ENCODE measurements around the gene GBX2. TPM values are rescaled to one million over a fixed set of nuclear protein-coding genes. Genes with fewer than 3 reads are reported as not detected.

GBX2 gene
- total and polyA plus RNA-seq, 2 of the 13 experiments (the other 11 are each of a cell fraction or from before 2014, with no cell fraction given), result not detected

- CTCF ChIA-PET (ENCODE audit: low intra/inter-chr PET ratio, low total read pairs), result no interaction called here
- FAIRE-seq, result no peak
- no peaks in the 10 kb centered on the region for H3K79me2 ChIP-seq (ENCODE audit: insufficient read depth, low read length)
- DNase-seq (ENCODE audit: low spot score), result no peak
- POLR2A ChIA-PET, result no interaction called here
- no peaks in the 10 kb centered on the region for H3K36me3 ChIP-seq (replicated peaks in 1 of 2; ENCODE audit: control insufficient read depth in 1 of 2, insufficient read depth in 2 of 2, low read length in 2 of 2)
- 13% methylated on average over 10 of the region's 10 CpGs for WGBS (ENCODE audit: low lambda C conversion rate)
- no TSS peak for BruUV-seq (replicated peaks)
- H4K20me1 ChIP-seq (ENCODE audit: insufficient read depth, low read length), result no peaks in the 10 kb centered on the region
- no peak overlapping the region for H2AFZ ChIP-seq (ENCODE audit: low read length)
- H3K9ac ChIP-seq (ENCODE audit: insufficient read depth, low read depth, low read length), result no peak overlapping the region
- TF ChIP-seq ZNF547 (CRISPR knock-in tag; IDR thresholded peaks at IDR 0.05) (no peak), BHLHE40 (IDR thresholded peaks at IDR 0.05; ENCODE audit: low read length) (0 out of 2 replicates have a peak, but pooled peaks have one; percentile 10), ZNF263 (CRISPR knock-in tag; IDR thresholded peaks at IDR 0.05) (peak; percentile 91)
- in situ Hi-C loops (cut with HindIII; ENCODE audit: extremely low pct_ligation_motif_present, low pct_unique_long_range_greater_than_20kb) (no loop called here), intact Hi-C loops (cut with micrococcal nuclease; ENCODE audit: unreplicated experiment) (no loop called here)
- peak; percentile 36; the same call in 2 of the 3 replicates for ATAC-seq
- peaks cover 7 to 34% of the 10 kb centered on the region in 2 experiments for H3K27me3 ChIP-seq (ENCODE audit: control insufficient read depth in 1 of 2, insufficient read depth in 2 of 2, low read length in 2 of 2)
- no peaks in the 10 kb centered on the region for H3K9me3 ChIP-seq (ENCODE audit: low read length)
- no peak overlapping the region for H3K4me2 ChIP-seq (ENCODE audit: low read depth, low read length)
- H3K4me3 ChIP-seq (replicated peaks in 1 of 3; ENCODE audit: insufficient read depth in 1 of 3, low read depth in 2 of 3, low read length in 3 of 3), result no peak overlapping the region
- no peak overlapping the region for H3K27ac ChIP-seq (ENCODE audit: extremely low read length, insufficient read depth, low read length)
- H3K4me1 ChIP-seq (ENCODE audit: insufficient read depth, low read length), result no peaks in the 10 kb centered on the region
Measured at GRCh38 chr2:236193026-236193425, 24.8 kb upstream of the GBX2 start.

DNA sequence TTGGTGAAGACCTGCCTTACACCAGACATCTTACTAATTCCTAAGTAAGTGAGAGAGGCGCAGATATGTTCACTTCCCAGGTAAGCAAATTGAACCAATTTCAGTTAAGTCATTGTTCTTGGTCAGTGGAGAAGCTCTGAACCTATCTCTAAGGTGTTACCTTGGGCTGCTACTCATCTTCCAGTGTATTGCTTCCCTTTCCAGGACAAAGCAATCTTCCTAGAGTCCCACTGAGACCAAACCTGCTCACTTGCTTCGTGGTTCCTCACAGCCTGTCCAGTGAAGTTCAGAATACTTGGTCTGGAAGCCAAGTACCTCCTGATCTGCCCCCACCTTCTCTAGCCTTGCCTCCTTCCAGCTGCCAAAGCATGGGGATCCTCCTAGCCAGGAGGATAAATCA is 22.5 kb upstream of the GBX2 start:
- FAIRE-seq (no peak), DNase-seq (ENCODE audit: low spot score) (no peak), ATAC-seq (no peak)
- Histone ChIP-seq H3K9me3 (ENCODE audit: low read length) (no peaks in the 10 kb centered on the region), H3K36me3 (replicated peaks in 1 of 2; ENCODE audit: control insufficient read depth in 1 of 2, insufficient read depth in 2 of 2, low read length in 2 of 2) (no peaks in the 10 kb centered on the region), H4K20me1 (ENCODE audit: insufficient read depth, low read length) (no peaks in the 10 kb centered on the region), H3K4me1 (ENCODE audit: insufficient read depth, low read length) (no peaks in the 10 kb centered on the region), H3K79me2 (ENCODE audit: insufficient read depth, low read length) (no peaks in the 10 kb centered on the region), H3K9ac (ENCODE audit: insufficient read depth, low read depth, low read length) (no peak overlapping the region), H2AFZ (ENCODE audit: low read length) (no peak overlapping the region), H3K4me2 (ENCODE audit: low read depth, low read length) (no peak overlapping the region), H3K27me3 (ENCODE audit: control insufficient read depth in 1 of 2, insufficient read depth in 2 of 2, low read length in 2 of 2) (peaks cover 8 to 24% of the 10 kb centered on the region in 2 experiments), H3K27ac (ENCODE audit: extremely low read length, insufficient read depth, low read length) (no peak overlapping the region), H3K4me3 (replicated peaks in 1 of 3; ENCODE audit: insufficient read depth in 1 of 3, low read depth in 2 of 3, low read length in 3 of 3) (no peak overlapping the region)
- BruUV-seq (replicated peaks), result no TSS peak
- ChIA-PET POLR2A (no interaction called here), CTCF (ENCODE audit: low intra/inter-chr PET ratio, low total read pairs) (no interaction called here)
- TF ChIP-seq NRL (CRISPR knock-in tag; IDR thresholded peaks at IDR 0.05; ENCODE audit: borderline replicate concordance) (no peak), ZNF75D (CRISPR knock-in tag; IDR thresholded peaks at IDR 0.05; ENCODE audit: borderline replicate concordance) (no peak), ZFP37 (CRISPR knock-in tag; IDR thresholded peaks at IDR 0.05; ENCODE audit: borderline replicate concordance) (no peak), ZNF362 (CRISPR knock-in tag; IDR thresholded peaks at IDR 0.05; ENCODE audit: borderline replicate concordance) (no peak), HNRNPLL (IDR thresholded peaks at IDR 0.05; ENCODE audit: low read depth, low read length, poor library complexity, severe bottlenecking) (no peak), SATB2 (CRISPR knock-in tag; IDR thresholded peaks at IDR 0.05) (no peak), HNRNPL (IDR thresholded peaks at IDR 0.05; ENCODE audit: low read depth, low read length) (no peak), HDAC2 (CRISPR knock-in tag; IDR thresholded peaks at IDR 0.05) (no peak), ELF4 (CRISPR knock-in tag; IDR thresholded peaks at IDR 0.05; ENCODE audit: borderline replicate concordance) (no peak)
- TF ChIP-seq, protein P1, sequence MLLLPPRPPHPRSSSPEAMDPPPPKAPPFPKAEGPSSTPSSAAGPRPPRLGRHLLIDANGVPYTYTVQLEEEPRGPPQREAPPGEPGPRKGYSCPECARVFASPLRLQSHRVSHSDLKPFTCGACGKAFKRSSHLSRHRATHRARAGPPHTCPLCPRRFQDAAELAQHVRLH (CRISPR knock-in tag; IDR thresholded peaks at IDR 0.05; ENCODE audit: borderline replicate concordance, low read depth), result no peak
- TF ChIP-seq, protein P2, sequence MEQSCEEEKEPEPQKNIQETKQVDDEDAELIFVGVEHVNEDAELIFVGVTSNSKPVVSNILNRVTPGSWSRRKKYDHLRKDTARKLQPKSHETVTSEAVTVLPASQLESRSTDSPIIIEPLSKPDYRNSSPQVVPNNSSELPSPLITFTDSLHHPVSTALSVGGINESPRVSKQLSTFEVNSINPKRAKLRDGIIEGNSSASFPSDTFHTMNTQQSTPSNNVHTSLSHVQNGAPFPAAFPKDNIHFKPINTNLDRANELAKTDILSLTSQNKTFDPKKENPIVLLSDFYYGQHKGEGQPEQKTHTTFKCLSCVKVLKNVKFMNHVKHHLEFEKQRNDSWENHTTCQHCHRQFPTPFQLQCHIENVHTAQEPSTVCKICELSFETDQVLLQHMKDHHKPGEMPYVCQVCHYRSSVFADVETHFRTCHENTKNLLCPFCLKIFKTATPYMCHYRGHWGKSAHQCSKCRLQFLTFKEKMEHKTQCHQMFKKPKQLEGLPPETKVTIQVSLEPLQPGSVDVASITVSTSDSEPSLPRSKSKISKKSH (CRISPR knock-in tag; IDR thresholded peaks at IDR 0.05; ENCODE audit: borderline replicate concordance), result no peak
- intact Hi-C loops (cut with micrococcal nuclease; ENCODE audit: unreplicated experiment) (no loop called here), in situ Hi-C loops (cut with HindIII; ENCODE audit: extremely low pct_ligation_motif_present, low pct_unique_long_range_greater_than_20kb) (no loop called here)
- 25% methylated on average over 2 of the region's 2 CpGs for WGBS (ENCODE audit: low lambda C conversion rate)
